Measurements from ENCODE around the gene LMBR1.
"Not testable (repeated sequence)": the region's sequence is repeated elsewhere in the genome, so short reads cannot be mapped to it uniquely, and the experiment has no call there.

Gene LMBR1

GRCh38 chr7:156752367-156753228, 140.4 kb downstream of the LMBR1 start:
- DNase-seq, result no peak

GRCh38 chr7:156751319-156751718, 141.7 kb downstream of the LMBR1 start:
- no peak for DNase-seq

DNA sequence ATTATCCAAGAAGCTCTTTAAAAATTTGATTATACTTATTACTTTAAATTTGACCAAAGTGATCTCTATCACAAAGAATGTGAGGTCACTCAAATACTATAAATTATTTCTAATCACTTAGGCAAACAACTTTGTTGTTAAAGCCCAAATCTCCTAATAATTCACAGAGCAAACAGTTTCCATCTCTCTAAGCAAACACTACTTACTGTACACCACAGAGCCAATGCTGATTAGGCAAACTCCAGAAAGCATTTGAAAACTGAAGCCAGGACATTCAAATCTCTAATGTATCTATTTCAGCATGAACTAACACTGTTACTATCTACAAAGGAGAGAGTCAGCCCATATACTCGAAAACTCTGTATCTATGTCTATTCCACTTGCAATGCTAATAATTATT, 145.3 kb downstream of the LMBR1 start:
- DNase-seq, result no peak

DNA sequence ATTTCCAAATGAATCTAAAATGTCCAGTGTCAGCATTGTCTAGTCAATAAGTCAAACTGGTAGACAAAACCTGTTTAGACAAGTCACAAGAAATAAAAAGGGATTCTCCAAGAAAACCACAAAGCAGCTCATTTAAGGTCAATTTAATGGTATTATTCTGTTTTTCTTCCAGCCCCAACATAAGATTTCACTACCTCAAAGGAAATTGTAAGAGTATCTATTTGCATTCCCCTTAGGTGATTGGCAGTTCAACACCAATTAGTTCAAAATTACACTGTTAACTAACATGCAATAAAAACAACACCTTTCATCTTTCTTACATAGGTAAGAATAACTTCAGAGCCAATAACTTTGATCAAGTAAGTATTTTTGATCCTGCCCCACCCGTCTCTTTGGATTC, 146.1 kb downstream of the LMBR1 start:
- no peak for DNase-seq

GRCh38 chr7:156739596-156739995, 153.4 kb downstream of the LMBR1 start:
- no peak for DNase-seq

DNA sequence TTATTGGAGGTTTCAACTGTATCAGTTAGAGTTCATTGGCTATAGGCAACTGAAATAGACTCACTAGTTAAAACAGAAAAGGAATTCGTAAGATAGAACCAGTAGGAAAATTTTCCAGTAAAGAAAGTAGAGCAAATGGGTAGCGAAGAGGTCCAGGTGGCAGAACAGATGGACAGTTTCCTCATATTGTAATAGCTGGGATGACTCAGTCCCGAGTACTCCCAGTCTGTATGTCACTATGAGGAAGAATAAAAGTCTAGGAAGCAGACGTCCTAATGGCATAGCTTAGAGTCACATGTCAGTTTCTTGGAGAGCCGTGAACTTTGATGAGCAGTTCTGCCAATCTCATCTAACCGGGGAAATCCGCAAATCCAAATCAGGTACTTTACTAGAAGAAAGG, 157.1 kb downstream of the LMBR1 start:
- DNase-seq, result no peak

GRCh38 chr7:156733638-156734037, 159.3 kb downstream of the LMBR1 start:
- no peak for DNase-seq

DNA sequence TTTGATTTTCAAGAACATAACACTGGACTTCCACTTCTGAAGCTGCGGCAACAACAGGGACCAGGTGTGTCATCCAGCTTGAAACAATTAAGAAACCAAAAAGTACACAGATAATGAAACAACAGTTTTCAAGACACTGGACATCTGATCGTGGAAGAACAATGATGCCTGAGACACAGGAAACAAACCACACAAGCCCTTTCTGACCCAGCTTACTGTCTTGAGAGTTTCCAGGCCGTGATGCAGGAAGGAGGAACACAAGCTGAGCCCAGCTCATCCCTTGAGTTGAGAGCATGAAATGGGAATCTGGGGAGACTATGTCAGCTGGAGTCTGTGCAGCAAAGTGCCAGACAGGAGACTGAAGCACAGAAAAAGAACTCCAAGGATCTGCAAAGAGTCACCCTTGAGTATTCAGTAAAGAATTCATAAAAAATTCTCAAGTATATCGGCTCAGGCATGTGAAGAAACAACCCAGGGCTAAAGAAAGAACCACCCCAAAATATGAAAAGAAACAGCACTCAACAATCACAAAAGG, 160.8 kb downstream of the LMBR1 start:
- DNase-seq, result no peak

GRCh38 chr7:156731651-156732050, 161.3 kb downstream of the LMBR1 start:
- no peak for DNase-seq

DNA sequence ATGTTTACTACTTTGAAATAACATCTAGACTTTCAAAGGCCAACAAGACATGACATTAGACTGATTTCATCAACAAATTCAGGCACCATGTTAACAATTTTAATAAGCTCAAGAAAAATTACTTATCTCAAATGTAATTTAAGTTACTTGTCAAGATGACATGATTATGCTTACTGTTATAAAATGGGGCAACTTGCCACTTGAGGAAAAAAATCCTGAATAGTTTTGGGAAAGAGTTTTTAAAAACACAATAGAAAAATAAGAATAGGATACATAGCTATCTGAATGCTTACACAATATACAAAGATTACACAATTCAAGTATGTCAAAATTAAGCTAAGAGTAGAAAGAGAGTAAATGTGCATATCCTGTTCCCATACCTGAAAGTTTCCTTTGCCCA, 167.0 kb downstream of the LMBR1 start:
- no peak for DNase-seq

- DNase-seq, result no peak
Observed at GRCh38 chr7:156725073-156725472, 167.9 kb downstream of the LMBR1 start.

DNA sequence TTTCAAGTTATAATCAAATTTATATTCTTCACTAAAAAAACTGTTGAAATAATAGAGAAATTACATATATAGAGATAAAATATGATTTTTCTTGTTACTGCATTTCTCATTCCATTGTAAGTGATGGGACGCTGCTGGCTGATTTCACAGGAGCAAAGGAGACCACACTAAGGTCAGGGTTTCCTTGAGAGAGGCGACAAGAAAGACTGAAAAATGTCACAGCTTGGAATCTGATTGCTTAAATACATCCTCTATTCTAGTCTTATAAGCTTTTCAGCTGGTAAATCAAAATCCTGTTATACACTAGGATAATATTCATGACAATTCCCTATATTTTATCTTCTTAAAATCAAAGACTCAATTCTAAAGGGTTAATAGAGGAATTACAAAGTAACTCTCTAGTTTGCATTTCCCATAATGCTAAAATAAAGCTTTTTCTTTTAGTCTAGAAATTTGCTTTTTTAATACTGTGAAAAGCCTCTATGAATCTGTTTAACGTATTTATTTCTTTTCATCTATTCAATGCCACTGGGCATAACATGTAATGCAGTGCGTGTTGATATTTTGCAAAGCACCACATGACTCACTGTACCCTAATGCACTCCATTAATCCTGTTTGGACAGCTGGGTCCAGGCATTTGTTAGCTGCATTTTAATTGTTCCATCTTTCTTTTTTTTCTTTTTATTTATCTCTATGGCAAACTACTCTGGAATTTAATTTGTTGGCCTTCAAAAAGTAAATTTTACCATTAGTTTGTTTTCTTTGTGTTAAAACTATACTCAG, 170.7 kb downstream of the LMBR1 start:
- no peak for DNase-seq

- no peak for DNase-seq
Observed at GRCh38 chr7:156703773-156704482, 189.1 kb downstream of the LMBR1 start.

DNA sequence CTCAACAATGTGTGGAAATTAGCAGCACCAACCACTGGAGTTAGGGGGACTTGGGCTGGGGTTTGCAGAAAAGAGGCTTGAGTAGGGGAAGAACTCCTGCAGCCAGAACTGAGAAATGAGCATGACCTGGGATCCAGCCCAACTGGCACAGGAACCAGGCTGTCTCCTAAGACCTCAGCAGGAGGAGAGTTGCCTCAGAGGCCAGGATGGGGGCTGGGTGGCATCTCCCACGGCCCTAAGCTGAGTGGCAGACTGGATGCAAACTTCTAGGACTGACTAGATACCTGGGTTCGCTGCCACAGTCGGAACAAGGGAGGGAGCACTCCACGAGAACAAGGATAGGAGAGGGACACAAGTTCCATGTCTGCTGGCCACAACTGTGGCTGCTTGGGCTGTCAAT, 189.8 kb downstream of the LMBR1 start:
- no peak for DNase-seq

- no peak for DNase-seq
Observed at GRCh38 chr7:156702399-156702798, 190.6 kb downstream of the LMBR1 start.

DNA sequence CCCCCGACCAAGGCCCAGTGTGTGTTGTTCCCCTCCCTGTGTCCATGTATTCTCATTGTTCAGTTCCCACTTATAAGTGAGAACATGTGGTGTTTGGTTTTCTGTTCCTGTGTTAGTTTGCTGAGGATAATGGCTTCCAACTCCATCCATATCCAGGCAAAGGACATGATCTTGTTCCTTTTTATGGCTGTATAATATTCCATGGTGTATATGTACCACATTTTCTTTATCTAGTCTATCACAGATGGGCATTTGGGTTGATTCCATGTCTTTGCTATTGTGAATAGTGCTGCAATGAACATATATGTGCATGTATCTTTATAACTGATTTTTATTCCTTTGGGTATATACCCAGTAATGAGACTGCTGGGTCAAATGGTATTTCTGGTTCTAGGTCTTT, 191.2 kb downstream of the LMBR1 start:
- not testable (repeated sequence) for DNase-seq

DNA sequence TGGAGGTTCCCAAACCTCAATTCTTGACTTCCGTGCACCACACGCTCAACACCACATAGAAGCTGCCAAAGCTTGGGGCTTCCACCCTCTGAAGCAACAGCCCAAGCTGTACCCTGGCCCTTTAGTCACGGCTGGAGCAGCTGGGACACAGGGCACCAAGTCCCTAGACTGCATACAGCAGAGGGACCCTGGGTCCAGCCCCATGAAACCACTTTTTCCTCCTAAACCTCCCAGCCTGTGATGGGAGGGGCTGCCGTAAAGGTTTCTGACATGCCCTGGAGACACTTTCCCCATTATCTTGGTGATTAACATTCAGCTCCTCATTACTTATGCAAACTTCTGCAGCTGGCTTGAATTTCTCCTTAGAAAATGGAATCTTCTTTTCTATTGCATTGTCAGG, 194.5 kb downstream of the LMBR1 start:
- not testable (repeated sequence) for DNase-seq

DNA sequence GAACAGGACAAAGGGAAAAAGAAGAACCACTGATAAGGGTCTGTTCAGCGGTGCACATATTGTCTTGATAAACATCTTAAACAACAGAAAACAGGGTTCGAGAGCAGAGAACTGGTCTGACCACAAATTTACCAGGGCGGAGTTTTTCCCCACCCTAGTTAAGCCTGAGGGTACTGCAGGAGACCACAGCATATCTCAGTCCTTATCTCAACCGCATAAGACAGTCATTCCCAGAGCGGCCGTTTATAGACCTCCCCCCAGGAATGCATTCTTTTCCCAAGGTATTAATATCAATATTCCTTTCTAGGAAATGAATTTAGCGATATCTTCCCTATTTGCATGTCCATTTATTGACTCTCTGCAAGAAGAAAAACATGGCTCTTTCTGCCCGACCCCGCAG, 195.7 kb downstream of the LMBR1 start:
- DNase-seq, result peak; percentile 31

GRCh38 chr7:156693627-156694026, 199.4 kb downstream of the LMBR1 start:
- no peak for DNase-seq

- DNase-seq, result no peak
Observed at GRCh38 chr7:156692849-156693248, 200.1 kb downstream of the LMBR1 start.

GRCh38 chr7:156691764-156692163, 201.2 kb downstream of the LMBR1 start:
- DNase-seq, result no peak

GRCh38 chr7:156684661-156685060, 208.3 kb downstream of the LMBR1 start:
- no peak for DNase-seq

GRCh38 chr7:156684251-156684650, 208.7 kb downstream of the LMBR1 start:
- DNase-seq, result no peak
